ENCODE measurements around the gene DNAJB2.
"Not testable (repeated sequence)": the region's sequence is repeated elsewhere in the genome, so short reads cannot be mapped to it uniquely, and the experiment has no call there.

Gene DNAJB2

GRCh38 chr2:219258942-219259341 lies 20.2 kb upstream of the DNAJB2 start:
- DNase-seq (ENCODE audit: low spot score) = not testable (repeated sequence)

- no peak for DNase-seq (ENCODE audit: low spot score)
These were observed 17.9 kb upstream of the DNAJB2 start for GRCh38 chr2:219261024-219261855.

GRCh38 chr2:219266232-219266631 lies 12.9 kb upstream of the DNAJB2 start:
- no peak for DNase-seq (ENCODE audit: low spot score)

GRCh38 chr2:219266886-219267285 lies 12.3 kb upstream of the DNAJB2 start:
- DNase-seq (ENCODE audit: low spot score) = no peak

GRCh38 chr2:219268294-219268693 lies 10.9 kb upstream of the DNAJB2 start:
- no peak for DNase-seq (ENCODE audit: low spot score)

GRCh38 chr2:219269362-219270054 lies 9.7 kb upstream of the DNAJB2 start:
- DNase-seq (ENCODE audit: low spot score) = no peak

GRCh38 chr2:219270055-219270372 lies 9.2 kb upstream of the DNAJB2 start:
- DNase-seq (ENCODE audit: low spot score) = no peak

GRCh38 chr2:219271021-219271420 lies 8.1 kb upstream of the DNAJB2 start:
- no peak for DNase-seq (ENCODE audit: low spot score)

GRCh38 chr2:219272356-219272755 lies 6.8 kb upstream of the DNAJB2 start:
- DNase-seq (ENCODE audit: low spot score) = no peak

GRCh38 chr2:219272995-219273394 lies 6.2 kb upstream of the DNAJB2 start:
- DNase-seq (ENCODE audit: low spot score) = no peak

- DNase-seq (ENCODE audit: low spot score) = no peak
These were observed 5.2 kb upstream of the DNAJB2 start for GRCh38 chr2:219273937-219274336.

GRCh38 chr2:219274361-219274921 lies 4.7 kb upstream of the DNAJB2 start:
- DNase-seq (ENCODE audit: low spot score) = no peak

- DNase-seq (ENCODE audit: low spot score) = peak; percentile 79
These were observed 1.2 kb upstream of the DNAJB2 start for GRCh38 chr2:219277703-219278654.

- DNase-seq (ENCODE audit: low spot score) = no peak
These were observed 463 bp upstream of the DNAJB2 start for GRCh38 chr2:219278655-219279150.

- no peak for DNase-seq (ENCODE audit: low spot score)
These were observed 850 bp downstream of the DNAJB2 start for GRCh38 chr2:219279916-219280516.

- DNase-seq (ENCODE audit: low spot score) = no peak
These were observed 1.5 kb downstream of the DNAJB2 start for GRCh38 chr2:219280651-219281050.

- no peak for DNase-seq (ENCODE audit: low spot score)
These were observed 2.4 kb downstream of the DNAJB2 start for GRCh38 chr2:219281588-219281987.

GRCh38 chr2:219282375-219282774 lies 3.2 kb downstream of the DNAJB2 start:
- DNase-seq (ENCODE audit: low spot score) = no peak

GRCh38 chr2:219282943-219283581 lies 3.9 kb downstream of the DNAJB2 start:
- no peak for DNase-seq (ENCODE audit: low spot score)

- DNase-seq (ENCODE audit: low spot score) = no peak
These were observed 5.6 kb downstream of the DNAJB2 start for GRCh38 chr2:219284501-219285372.

All from COLO829 (cell line).